BLaER1 treated with 17β-estradiol and CSF1 and Interleukin-3, amounts not matched to agents 10 nM and 100 nM (cell line): ENCODE results near the gene MYO1B.

ENCODE experiments used
- H3K27ac ChIP-seq, 11 experiments: shearing (Covaris generic); formaldehyde crosslinking; 2 replicates each; pipeline ENCODE4 v1.8.1; 2022
- H3K27me3 ChIP-seq, 11 experiments: shearing (Covaris generic); formaldehyde crosslinking; 2 replicates each; pipeline ENCODE4 v1.8.1; 2022
- H3K36me3 ChIP-seq, 11 experiments: shearing (Covaris generic); formaldehyde crosslinking; 2 replicates each; pipeline ENCODE4 v1.8.1; 2022
- H3K4me1 ChIP-seq, 10 experiments: shearing (Covaris generic); formaldehyde crosslinking; 2 replicates each; pipeline ENCODE4 v1.8.1; 2022
- H3K4me2 ChIP-seq, 11 experiments: shearing (Covaris generic); formaldehyde crosslinking; 2 replicates each; pipeline ENCODE4 v1.8.1; 2022
- H3K4me3 ChIP-seq, 10 experiments: shearing (Covaris generic); formaldehyde crosslinking; 2 replicates each; pipeline ENCODE4 v1.8.1; 2022
- H3K9ac ChIP-seq, 11 experiments: shearing (Covaris generic); formaldehyde crosslinking; 2 replicates each; pipeline ENCODE4 v1.8.1; 2022
- H3K9me3 ChIP-seq, 11 experiments: shearing (Covaris generic); formaldehyde crosslinking; replicated peaks in 1 of 11; 2 replicates each; pipeline ENCODE4 v1.8.1; 2022
- H4K20me1 ChIP-seq, 11 experiments: shearing (Covaris generic); formaldehyde crosslinking; 2 replicates each; pipeline ENCODE4 v1.8.1; 2022
- Cebpa-rat ChIP-seq, 11 experiments: shearing (Covaris generic); IDR thresholded peaks; 2 replicates each; pipeline ENCODE4 v1.8.1; 2022

MYO1B gene

GRCh38 chr2:191231995-191232394 lies 13.2 kb upstream of the MYO1B start:
- no peaks in the 10 kb centered on the region for H3K27me3 ChIP-seq
- no peaks in the 10 kb centered on the region for H4K20me1 ChIP-seq
- H3K9me3 ChIP-seq: no peaks in the 10 kb centered on the region
- no peaks in the 10 kb centered on the region for H3K36me3 ChIP-seq
- no peak overlapping the region for H3K9ac ChIP-seq
- peaks cover 0 to 30% (median 22%) of the 10 kb centered on the region in 10 experiments; a peak in 15 of 20 replicates for H3K4me1 ChIP-seq
- TF ChIP-seq Cebpa-rat (IDR thresholded peaks at IDR 0.05): no peak
- no peak overlapping the region for H3K4me3 ChIP-seq
- H3K4me2 ChIP-seq: no peak overlapping the region
- H3K27ac ChIP-seq: no peak overlapping the region

DNA sequence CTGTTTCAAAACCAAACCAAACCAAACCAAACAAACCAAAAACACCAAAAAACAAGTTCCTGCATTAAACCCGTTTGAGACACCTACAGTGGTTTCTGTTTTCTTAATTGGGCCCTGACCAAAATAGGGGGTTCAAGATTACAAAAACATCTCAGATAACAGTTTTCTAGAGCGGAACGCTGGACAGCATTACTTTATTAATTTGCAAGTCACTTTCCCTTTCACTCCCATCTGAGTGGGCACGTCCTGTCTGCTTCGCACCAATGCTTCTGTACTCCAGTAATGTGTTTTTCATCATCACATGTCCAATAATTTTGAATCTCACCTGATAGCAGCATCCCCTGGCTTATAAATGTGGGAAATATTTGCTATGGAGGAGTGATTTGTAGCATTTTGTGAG lies 11.7 kb upstream of the MYO1B start:
- Histone ChIP-seq H3K27me3 (no peaks in the 10 kb centered on the region), H3K27ac (peak overlapping the region in 1 of 11 experiments; percentile 2; a peak in 2 of 22 replicates), H3K4me2 (peak overlapping the region in 7 of 11 experiments; percentile 2 to 53 (median 14); a peak in 7 of 22 replicates), H3K4me1 (peaks cover 0 to 22% (median 18%) of the 10 kb centered on the region in 10 experiments; a peak in 15 of 20 replicates), H3K9ac (no peak overlapping the region), H3K9me3 (no peaks in the 10 kb centered on the region), H3K36me3 (no peaks in the 10 kb centered on the region), H4K20me1 (no peaks in the 10 kb centered on the region), H3K4me3 (no peak overlapping the region)
- TF ChIP-seq Cebpa-rat (IDR thresholded peaks at IDR 0.05): no peak

GRCh38 chr2:191234376-191234775 lies 10.8 kb upstream of the MYO1B start:
- Histone ChIP-seq H3K36me3 (no peaks in the 10 kb centered on the region), H3K4me3 (no peak overlapping the region), H3K9ac (no peak overlapping the region), H3K4me2 (peak overlapping the region in 7 of 11 experiments; percentile 2 to 53 (median 16); a peak in 6 of 22 replicates), H3K27me3 (no peaks in the 10 kb centered on the region), H4K20me1 (no peaks in the 10 kb centered on the region), H3K9me3 (no peaks in the 10 kb centered on the region), H3K27ac (peak overlapping the region in 3 of 11 experiments; percentile 2 to 35 (median 4); a peak in 3 of 22 replicates), H3K4me1 (peaks cover 0 to 17% (median 13%) of the 10 kb centered on the region in 10 experiments; a peak in 13 of 20 replicates)
- no peak for TF ChIP-seq Cebpa-rat (IDR thresholded peaks at IDR 0.05)

DNA sequence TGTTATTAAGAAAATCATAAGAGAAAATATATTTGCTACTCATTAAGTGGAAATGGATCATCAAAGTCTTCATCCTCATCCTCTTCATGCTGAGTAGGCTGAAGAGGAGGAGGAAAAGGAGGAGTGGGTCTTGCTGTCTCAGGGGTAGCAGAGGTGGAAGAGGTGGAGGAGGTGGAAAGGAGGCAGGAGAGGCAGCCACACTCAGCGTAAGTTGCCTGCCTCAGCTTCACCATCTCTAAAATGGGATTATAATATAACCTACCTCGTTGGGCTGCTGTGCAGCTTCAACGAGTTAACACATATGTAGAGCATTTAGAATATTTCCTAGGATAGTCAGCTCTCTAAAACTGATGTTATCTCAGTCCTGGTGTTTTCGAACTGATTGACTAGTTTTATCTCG lies 4.3 kb upstream of the MYO1B start:
- Histone ChIP-seq H3K36me3 (no peaks in the 10 kb centered on the region), H3K27ac (no peak overlapping the region), H3K4me3 (no peak overlapping the region), H3K27me3 (peaks cover 0 to 15% (median 0%) of the 10 kb centered on the region in 11 experiments; a peak in 2 of 22 replicates), H3K4me1 (peaks cover 0 to 4% (median under 1%) of the 10 kb centered on the region in 10 experiments; a peak in 1 of 20 replicates), H4K20me1 (no peaks in the 10 kb centered on the region), H3K9me3 (no peaks in the 10 kb centered on the region; a peak in 1 of 22 replicates), H3K9ac (no peak overlapping the region), H3K4me2 (no peak overlapping the region)
- no peak for TF ChIP-seq Cebpa-rat (IDR thresholded peaks at IDR 0.05)

- no peaks in the 10 kb centered on the region for H4K20me1 ChIP-seq
- H3K27me3 ChIP-seq: peaks cover 0 to 18% (median 0%) of the 10 kb centered on the region in 11 experiments; a peak in 2 of 22 replicates
- no peaks in the 10 kb centered on the region for H3K36me3 ChIP-seq
- H3K4me1 ChIP-seq: peaks cover 2 to 8% (median 6%) of the 10 kb centered on the region in 10 experiments; a peak in 17 of 20 replicates
- no peak overlapping the region for H3K9ac ChIP-seq
- no peak overlapping the region for H3K4me2 ChIP-seq
- no peak overlapping the region for H3K4me3 ChIP-seq
- TF ChIP-seq Cebpa-rat (IDR thresholded peaks at IDR 0.05): no peak
- H3K9me3 ChIP-seq: no peaks in the 10 kb centered on the region; a peak in 1 of 22 replicates
- no peak overlapping the region for H3K27ac ChIP-seq
These were observed 3.8 kb upstream of the MYO1B start for GRCh38 chr2:191241418-191241817.

DNA sequence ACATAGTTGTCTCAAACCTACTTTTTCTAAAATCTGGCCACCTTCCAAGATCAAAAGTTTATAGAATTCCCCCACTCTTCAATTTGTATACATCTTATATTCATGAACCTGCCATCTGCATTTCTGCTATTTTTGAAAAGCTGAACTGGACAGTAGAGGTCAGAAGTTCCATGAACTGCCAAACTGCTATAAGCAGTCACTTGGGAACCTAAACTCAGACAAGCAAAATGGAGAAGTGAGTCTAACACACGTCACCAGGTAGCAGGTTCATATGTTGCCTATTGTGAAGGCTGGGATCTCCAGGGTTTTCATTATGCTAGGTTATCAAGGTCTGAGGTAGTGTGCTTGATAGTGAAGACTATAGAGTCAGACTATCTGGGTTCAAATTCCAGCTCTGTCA lies 2.0 kb upstream of the MYO1B start:
- Histone ChIP-seq H3K4me3 (no peak overlapping the region), H3K4me1 (peaks cover 17 to 26% (median 23%) of the 10 kb centered on the region in 10 experiments), H4K20me1 (peaks cover 0 to 14% (median 5%) of the 10 kb centered on the region in 11 experiments; a peak in 5 of 22 replicates), H3K9ac (no peak overlapping the region), H3K36me3 (no peaks in the 10 kb centered on the region; a peak in 1 of 22 replicates), H3K27me3 (peaks cover 0 to 18% (median 0%) of the 10 kb centered on the region in 11 experiments; a peak in 2 of 22 replicates), H3K9me3 (no peaks in the 10 kb centered on the region; a peak in 1 of 22 replicates), H3K4me2 (no peak overlapping the region), H3K27ac (no peak overlapping the region)
- TF ChIP-seq Cebpa-rat (IDR thresholded peaks at IDR 0.05): no peak

- peaks cover 0 to 26% (median 5%) of the 10 kb centered on the region in 11 experiments; a peak in 9 of 22 replicates for H4K20me1 ChIP-seq
- no peaks in the 10 kb centered on the region; a peak in 1 of 22 replicates for H3K9me3 ChIP-seq
- H3K9ac ChIP-seq: no peak overlapping the region
- H3K4me1 ChIP-seq: peaks cover 19 to 36% (median 29%) of the 10 kb centered on the region in 10 experiments
- no peak for TF ChIP-seq Cebpa-rat (IDR thresholded peaks at IDR 0.05)
- H3K4me2 ChIP-seq: peak overlapping the region in 7 of 11 experiments; percentile 73 to 97 (median 89); a peak in 11 of 22 replicates
- peak overlapping the region in 1 of 10 experiments; percentile 79; a peak in 2 of 20 replicates for H3K4me3 ChIP-seq
- H3K36me3 ChIP-seq: no peaks in the 10 kb centered on the region; a peak in 1 of 22 replicates
- H3K27ac ChIP-seq: no peak overlapping the region
- peaks cover 0 to 18% (median 0%) of the 10 kb centered on the region in 11 experiments; a peak in 2 of 22 replicates for H3K27me3 ChIP-seq
These were observed 854 bp upstream of the MYO1B start for GRCh38 chr2:191244350-191244749.

- Histone ChIP-seq H3K9me3 (no peaks in the 10 kb centered on the region; a peak in 1 of 22 replicates), H3K27me3 (peaks cover 0 to 18% (median 0%) of the 10 kb centered on the region in 11 experiments; a peak in 2 of 22 replicates), H3K4me1 (peaks cover 23 to 40% (median 32%) of the 10 kb centered on the region in 10 experiments), H4K20me1 (peaks cover 0 to 43% (median 13%) of the 10 kb centered on the region in 11 experiments; a peak in 10 of 22 replicates), H3K4me3 (peak overlapping the region; percentile 67 to 87 (median 79)), H3K27ac (peak overlapping the region in 10 of 11 experiments; percentile 0 to 91 (median 86); a peak in 18 of 22 replicates), H3K9ac (peak overlapping the region; percentile 68 to 92 (median 84)), H3K36me3 (no peaks in the 10 kb centered on the region; a peak in 1 of 22 replicates), H3K4me2 (peak overlapping the region; percentile 73 to 98 (median 91))
- TF ChIP-seq Cebpa-rat (IDR thresholded peaks at IDR 0.05): no peak
These were observed 796 bp downstream of the MYO1B start for GRCh38 chr2:191245869-191246531.
